Measurements from ENCODE around the gene SLC1A7.

SLC1A7 gene

GRCh38 chr1:53068314-53069099, 73.9 kb downstream of the SLC1A7 start:
- H3K27ac ChIP-seq: no peak overlapping the region
- TF ChIP-seq CTCF (IDR thresholded peaks at IDR 0.05): no peak
- peak; percentile 68 for DNase-seq (ENCODE audit: low spot score)
- H3K4me3 ChIP-seq: no peak overlapping the region

- no peak overlapping the region for H3K4me3 ChIP-seq
- no peak for TF ChIP-seq CTCF (IDR thresholded peaks at IDR 0.05)
- no peak for DNase-seq (ENCODE audit: low spot score)
- H3K27ac ChIP-seq: no peak overlapping the region
Measured at GRCh38 chr1:53067886-53068285, 74.6 kb downstream of the SLC1A7 start.

- H3K4me3 ChIP-seq: no peak overlapping the region
- DNase-seq (ENCODE audit: low spot score): peak; percentile 69
- TF ChIP-seq CTCF (IDR thresholded peaks at IDR 0.05): no peak
- peak overlapping the region in 1 of 2 donors; percentile 65 for H3K27ac ChIP-seq
Measured at GRCh38 chr1:53066891-53067738, 75.3 kb downstream of the SLC1A7 start.

GRCh38 chr1:53066488-53066887, 76.0 kb downstream of the SLC1A7 start:
- Histone ChIP-seq H3K27ac (peak overlapping the region in 1 of 2 donors; percentile 65), H3K4me3 (no peak overlapping the region)
- no peak for DNase-seq (ENCODE audit: low spot score)
- no peak for TF ChIP-seq CTCF (IDR thresholded peaks at IDR 0.05)

GRCh38 chr1:53065391-53065790, 77.0 kb downstream of the SLC1A7 start:
- no peak for TF ChIP-seq CTCF (IDR thresholded peaks at IDR 0.05)
- H3K4me3 ChIP-seq: no peak overlapping the region
- no peak overlapping the region for H3K27ac ChIP-seq
- DNase-seq (ENCODE audit: low spot score): no peak

- Histone ChIP-seq H3K4me3 (peak overlapping the region; percentile 91), H3K27ac (peak overlapping the region in 1 of 2 donors; percentile 87)
- DNase-seq (ENCODE audit: low spot score): no peak
- no peak for TF ChIP-seq CTCF (IDR thresholded peaks at IDR 0.05)
Measured at GRCh38 chr1:53063744-53064515, 78.5 kb downstream of the SLC1A7 start.
